SU-DHL-6 (cell line): ENCODE results near the gene KLHL24.

Source experiments
- EZH2phosphoT487 ChIP-seq: fragments of 200-600 bp; sonication (generic), shearing (Covaris generic); conservative IDR thresholded peaks from 2 replicates; pipeline ENCODE4 v1.6.1; 2018; ENCODE audit warnings: mild to moderate bottlenecking, antibody characterized with exemption, low read length, moderate library complexity, mixed read lengths
- TF ChIP-seq, protein P1 (sequence below): fragments of 200-600 bp; sonication (generic); IDR thresholded peaks from one replicate; pipeline ENCODE4 v1.5.1; 2017; ENCODE audit warnings: antibody characterized with exemption, mild to moderate bottlenecking, low read length, moderate library complexity; ENCODE audit not compliant: insufficient read depth, poor library complexity, severe bottlenecking

DNA sequence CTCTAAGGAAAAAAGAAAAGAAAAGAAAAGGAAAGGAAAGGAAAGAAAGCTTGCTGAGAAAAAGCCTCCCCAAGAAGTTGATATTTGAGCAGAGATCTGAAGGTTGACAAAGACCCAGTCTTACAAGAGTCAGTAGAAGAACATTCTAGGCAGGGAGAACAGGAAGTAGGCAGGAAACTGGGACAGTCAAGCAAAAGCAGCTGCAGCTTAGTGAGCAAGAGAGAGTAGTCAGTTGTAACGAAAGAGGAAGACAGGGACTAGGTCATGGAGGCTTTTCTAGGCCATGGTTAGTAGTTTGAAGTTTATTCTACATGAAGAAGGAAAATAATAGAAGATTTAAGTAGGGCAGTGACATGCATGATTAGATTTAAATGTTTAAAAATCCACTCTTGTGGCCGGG is 48.1 kb upstream of the KLHL24 start:
- TF ChIP-seq, protein P1, sequence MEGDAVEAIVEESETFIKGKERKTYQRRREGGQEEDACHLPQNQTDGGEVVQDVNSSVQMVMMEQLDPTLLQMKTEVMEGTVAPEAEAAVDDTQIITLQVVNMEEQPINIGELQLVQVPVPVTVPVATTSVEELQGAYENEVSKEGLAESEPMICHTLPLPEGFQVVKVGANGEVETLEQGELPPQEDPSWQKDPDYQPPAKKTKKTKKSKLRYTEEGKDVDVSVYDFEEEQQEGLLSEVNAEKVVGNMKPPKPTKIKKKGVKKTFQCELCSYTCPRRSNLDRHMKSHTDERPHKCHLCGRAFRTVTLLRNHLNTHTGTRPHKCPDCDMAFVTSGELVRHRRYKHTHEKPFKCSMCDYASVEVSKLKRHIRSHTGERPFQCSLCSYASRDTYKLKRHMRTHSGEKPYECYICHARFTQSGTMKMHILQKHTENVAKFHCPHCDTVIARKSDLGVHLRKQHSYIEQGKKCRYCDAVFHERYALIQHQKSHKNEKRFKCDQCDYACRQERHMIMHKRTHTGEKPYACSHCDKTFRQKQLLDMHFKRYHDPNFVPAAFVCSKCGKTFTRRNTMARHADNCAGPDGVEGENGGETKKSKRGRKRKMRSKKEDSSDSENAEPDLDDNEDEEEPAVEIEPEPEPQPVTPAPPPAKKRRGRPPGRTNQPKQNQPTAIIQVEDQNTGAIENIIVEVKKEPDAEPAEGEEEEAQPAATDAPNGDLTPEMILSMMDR, result no peak
- TF ChIP-seq EZH2phosphoT487, result no peak
